HG03196 (cell line): ENCODE measurements around the gene RALGPS1.

ENCODE experiments used
- ATAC-seq: cut with Tn5 transposase; IDR thresholded peaks from one replicate; pipeline ENCODE4 v1.9.1; 2021; ENCODE audit not compliant: unreplicated experiment

Gene RALGPS1

GRCh38 chr9:127182901-127183746, 268.5 kb downstream of the RALGPS1 start:
- ATAC-seq: no peak

DNA sequence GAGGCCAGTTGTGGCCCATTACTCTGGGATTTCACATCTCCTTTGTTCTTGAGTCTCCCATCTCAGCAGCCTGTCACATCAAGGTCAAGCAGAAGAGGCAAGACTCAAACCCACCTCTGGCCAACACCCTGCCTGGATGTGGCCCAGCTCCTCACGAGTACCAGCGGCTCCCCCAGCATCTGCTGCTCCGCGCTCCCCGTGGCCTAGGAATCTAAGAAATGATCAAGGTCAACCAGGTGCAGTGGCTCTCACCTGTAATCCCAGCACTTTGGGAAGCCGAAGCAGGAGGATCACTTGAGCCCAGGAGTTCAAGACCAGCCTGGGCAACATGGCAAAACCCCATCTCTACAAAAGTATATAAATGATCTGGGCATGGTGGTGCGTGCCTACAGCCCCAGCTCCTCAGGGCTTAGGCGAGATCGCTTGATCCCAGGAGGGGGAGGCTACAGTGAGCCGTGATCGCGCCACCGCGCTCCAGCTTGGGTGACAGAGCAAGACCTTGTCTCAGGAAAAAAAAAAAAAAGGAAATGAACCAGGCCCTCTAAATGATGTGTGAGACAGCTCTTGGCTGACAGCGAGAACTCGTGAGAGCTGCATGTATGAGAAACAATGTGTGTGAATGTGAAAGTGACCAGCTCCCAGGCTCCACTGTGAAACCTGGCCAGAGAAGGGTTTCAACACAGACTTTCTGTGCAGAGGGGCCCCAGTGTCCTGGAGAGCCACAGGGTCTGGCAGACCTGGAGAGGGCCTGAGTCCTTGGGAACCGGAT, 269.4 kb downstream of the RALGPS1 start:
- ATAC-seq: peak; percentile 68

- no peak for ATAC-seq
Observed at GRCh38 chr9:127184641-127185040, 270.1 kb downstream of the RALGPS1 start.

GRCh38 chr9:127185181-127185580, 270.6 kb downstream of the RALGPS1 start:
- ATAC-seq: no peak

GRCh38 chr9:127185931-127186781, 271.6 kb downstream of the RALGPS1 start:
- no peak for ATAC-seq

DNA sequence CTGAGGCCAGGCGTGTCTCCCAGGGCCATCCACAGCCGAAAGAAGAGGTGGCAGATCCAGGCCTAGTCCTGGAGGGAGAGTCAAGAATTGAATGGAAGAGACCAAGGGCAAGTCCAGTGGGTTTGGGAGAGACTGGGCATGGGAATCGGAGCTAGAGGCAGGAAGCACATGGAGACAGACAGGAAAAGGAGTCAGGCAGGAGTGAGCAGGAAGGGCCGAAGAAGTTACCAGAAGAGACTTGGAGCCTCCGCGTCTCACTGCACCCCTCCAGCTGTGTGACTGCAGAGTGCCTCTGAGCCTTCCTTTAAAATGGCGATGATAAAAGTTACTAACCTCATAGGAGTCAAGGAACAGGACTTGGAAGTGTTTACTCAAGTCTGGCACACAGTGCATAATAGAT, 272.2 kb downstream of the RALGPS1 start:
- ATAC-seq: no peak

- no peak for ATAC-seq
Observed at GRCh38 chr9:127187231-127187956, 272.8 kb downstream of the RALGPS1 start.

GRCh38 chr9:127188396-127188795, 273.8 kb downstream of the RALGPS1 start:
- ATAC-seq: no peak

- no peak for ATAC-seq
Observed at GRCh38 chr9:127189628-127190027, 275.0 kb downstream of the RALGPS1 start.

DNA sequence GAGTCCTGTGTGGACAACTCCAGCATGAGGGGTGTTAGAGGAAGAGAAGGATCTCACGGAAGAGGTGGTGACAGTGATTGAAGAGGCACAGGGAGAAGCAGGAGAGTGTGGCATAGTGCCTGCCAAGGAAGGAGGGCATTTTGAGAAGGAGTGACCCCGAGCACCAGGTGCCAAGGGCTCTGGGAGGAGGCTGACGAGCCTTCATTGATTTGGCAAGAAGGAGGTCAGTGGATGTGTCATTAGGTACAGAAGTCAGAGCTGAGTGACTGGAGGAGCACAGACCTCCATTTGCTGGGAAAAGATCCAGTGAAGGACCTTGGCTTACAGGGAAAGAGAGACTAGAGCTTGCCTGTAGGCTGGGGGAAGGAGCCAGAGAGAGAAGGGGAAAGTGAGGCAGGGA, 278.2 kb downstream of the RALGPS1 start:
- no peak for ATAC-seq

DNA sequence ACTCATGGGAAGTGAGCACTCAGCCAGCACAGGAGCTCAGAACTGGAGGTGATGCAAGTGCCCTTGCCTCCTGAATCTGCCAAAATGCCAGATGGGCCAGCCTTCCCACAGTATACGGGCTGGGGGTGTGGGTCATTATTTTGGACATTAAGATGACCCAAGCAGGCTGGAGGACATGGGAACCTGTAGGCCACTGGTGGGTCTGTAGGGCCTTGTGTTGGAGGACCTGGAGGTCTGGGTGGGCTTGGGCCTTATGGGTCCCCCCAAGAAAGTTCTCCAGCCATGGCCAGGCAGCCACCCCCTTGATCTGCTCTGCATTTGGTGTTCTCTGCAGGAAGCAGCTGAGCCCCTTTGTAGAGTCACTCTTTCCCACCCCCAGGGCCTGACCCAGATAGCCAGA, 278.9 kb downstream of the RALGPS1 start:
- no peak for ATAC-seq

DNA sequence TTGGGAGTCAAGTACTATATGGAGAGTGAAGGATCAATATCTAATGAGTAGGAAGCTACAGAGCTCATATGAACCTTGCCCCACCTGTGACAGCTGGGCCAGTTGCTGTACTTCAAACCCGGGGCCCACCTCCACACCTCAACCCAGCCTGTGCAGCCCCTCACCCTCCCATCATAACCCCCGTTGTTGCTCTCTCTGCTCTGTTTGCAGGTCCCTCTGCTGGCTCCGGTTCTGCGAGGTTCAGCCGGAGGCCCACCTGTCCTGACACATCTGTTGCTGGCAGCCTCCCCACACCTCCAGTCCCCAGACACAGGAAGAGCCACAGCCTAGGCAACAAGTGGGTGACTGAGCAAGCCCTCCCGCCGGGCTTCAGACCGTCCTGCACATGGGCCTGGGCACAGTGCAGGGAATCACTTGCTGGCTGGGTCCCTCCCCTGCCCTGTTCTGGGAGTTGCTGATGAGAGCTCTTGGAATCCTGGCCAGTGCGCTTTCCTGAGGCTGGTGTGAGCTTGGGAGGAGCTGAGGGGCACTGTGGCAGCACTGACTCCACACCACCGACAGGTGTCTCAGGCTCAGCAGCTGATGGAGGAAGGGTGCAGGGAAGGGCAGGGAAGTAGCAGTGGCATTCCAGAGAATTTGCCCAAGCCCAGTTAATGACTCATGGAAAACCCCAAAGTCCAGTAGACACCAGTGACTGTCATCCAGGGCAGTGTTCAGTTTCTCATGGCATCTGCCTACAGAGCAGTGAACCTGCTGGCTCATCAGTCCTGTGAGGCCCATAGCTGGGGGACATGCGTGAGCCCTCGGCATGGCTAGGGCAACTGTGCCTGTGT, 280.5 kb downstream of the RALGPS1 start:
- no peak for ATAC-seq

DNA sequence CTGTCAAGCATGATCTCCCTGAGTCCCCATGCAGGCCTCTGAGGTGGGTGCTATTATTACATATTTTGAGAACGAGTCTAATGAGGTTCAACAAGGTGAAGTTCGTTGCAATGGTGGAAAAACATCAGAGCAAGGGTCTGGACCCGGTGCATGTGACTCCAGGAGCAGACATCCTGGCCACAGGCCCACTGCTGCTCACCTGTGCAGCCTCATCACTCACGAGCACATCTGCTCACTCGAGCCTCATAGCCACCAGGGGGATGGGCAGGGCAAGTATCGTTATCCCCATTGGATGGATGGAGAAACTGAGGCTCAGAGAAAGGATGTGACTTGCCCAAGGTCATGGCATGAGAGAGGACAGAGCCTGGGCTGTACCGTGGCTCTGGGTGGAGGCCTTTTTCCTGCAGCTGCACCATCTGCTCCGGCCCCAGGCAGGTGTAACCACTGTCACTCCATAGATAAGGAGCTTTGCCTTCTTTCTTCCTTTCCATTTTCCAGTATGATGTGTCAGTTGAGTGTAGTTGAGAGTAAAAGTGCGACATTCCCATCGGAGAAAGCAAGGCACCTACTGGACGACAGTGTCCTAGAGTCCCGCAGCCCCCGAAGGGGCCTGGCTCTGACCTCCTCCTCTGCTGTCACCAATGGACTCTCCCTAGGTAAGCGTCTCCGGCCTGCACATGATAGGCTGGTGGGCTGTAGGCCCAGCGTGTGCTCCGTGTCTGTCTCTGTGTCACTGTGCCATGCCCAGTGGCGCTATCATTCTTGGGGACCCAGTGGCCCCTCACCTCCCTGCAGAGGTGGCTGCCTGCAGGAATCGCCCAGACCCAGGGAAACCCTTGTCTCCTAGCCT, 281.6 kb downstream of the RALGPS1 start:
- ATAC-seq: no peak

GRCh38 chr9:127196826-127197145, 282.2 kb downstream of the RALGPS1 start:
- no peak for ATAC-seq

GRCh38 chr9:127197186-127197860, 282.7 kb downstream of the RALGPS1 start:
- ATAC-seq: no peak

GRCh38 chr9:127197861-127198430, 283.4 kb downstream of the RALGPS1 start:
- ATAC-seq: no peak

DNA sequence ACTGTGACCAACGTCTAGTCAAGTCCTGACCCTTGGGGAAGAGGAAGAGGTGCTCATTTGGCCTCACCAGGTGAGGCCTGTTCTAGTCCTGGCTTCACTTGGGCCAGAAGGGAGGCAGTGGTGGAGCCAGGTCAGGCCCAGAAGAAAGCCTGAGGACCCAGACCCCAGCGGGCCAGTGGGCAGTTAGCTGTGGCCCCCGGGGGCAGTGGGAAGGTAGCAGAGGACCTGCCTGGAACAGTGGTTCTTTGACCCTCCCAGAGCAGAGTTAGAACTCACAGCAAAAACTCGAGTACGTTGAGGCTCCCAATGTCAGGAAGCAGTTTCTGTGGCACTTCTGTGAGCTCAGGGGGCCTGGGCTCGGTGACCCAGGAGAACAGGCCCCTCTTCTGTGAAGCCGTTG, 284.0 kb downstream of the RALGPS1 start:
- no peak for ATAC-seq
